ENCODE results near the gene SLC7A10. TPM values are rescaled to one million over a fixed set of nuclear protein-coding genes. Genes with fewer than 3 reads are reported as not detected.

Gene SLC7A10
- total RNA-seq, 4 donors from 2014 or later, result not detected

DNA sequence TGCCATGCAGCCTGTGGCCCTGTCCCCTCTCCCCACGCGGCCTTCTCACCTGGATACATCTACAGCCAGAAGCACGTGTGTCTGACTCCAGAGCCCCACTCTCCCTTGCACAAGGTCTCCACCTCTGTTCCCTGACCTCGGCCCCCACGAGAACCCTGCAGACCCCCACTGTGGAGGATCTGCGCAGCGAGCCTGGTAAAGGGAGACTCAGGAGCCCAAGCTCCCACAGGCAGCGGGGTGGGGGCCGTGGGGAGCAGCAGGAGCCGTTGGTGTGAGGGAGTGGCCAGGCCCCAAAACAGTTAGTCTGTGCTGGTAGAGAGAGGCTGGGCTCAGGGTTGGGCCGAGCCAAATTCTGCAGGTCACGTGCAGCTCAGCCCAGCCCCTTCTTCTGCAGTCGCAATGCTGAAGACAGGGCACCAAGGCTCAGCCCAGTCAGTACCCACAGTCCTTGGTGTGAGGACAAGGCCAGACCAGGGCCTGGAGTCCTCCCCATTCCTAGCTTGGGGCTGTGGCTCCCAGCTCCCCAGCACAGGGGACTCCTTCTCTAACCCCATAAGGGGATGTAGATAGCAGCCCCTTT is 28.7 kb upstream of the SLC7A10 start:
- Histone ChIP-seq H3K36me3 (no peaks in the 10 kb centered on the region), H3K27ac (no peak overlapping the region), H3K27me3 (peaks cover 0 to 18% (median 0%) of the 10 kb centered on the region in 4 donors), H3K4me3 (no peak overlapping the region), H3K4me1 (peaks cover 0 to 6% (median 0%) of the 10 kb centered on the region in 3 donors), H3K9me3 (no peaks in the 10 kb centered on the region)
- 70 to 87% methylated on average over 3 to 6 of the region's 13 CpGs for WGBS, 2 donors
- no peak for DNase-seq
- intact Hi-C loops (cut with DNase I), result no loop called here
- TF ChIP-seq, protein P1, sequence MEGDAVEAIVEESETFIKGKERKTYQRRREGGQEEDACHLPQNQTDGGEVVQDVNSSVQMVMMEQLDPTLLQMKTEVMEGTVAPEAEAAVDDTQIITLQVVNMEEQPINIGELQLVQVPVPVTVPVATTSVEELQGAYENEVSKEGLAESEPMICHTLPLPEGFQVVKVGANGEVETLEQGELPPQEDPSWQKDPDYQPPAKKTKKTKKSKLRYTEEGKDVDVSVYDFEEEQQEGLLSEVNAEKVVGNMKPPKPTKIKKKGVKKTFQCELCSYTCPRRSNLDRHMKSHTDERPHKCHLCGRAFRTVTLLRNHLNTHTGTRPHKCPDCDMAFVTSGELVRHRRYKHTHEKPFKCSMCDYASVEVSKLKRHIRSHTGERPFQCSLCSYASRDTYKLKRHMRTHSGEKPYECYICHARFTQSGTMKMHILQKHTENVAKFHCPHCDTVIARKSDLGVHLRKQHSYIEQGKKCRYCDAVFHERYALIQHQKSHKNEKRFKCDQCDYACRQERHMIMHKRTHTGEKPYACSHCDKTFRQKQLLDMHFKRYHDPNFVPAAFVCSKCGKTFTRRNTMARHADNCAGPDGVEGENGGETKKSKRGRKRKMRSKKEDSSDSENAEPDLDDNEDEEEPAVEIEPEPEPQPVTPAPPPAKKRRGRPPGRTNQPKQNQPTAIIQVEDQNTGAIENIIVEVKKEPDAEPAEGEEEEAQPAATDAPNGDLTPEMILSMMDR (IDR thresholded peaks at IDR 0.05), result no peak
- no peak for TF ChIP-seq POLR2A (IDR thresholded peaks at IDR 0.05)

GRCh38 chr19:33252971-33253370 is 27.3 kb upstream of the SLC7A10 start:
- Histone ChIP-seq H3K27ac (no peak overlapping the region), H3K9me3 (no peaks in the 10 kb centered on the region), H3K36me3 (no peaks in the 10 kb centered on the region), H3K4me1 (peaks cover 0 to 10% (median 0%) of the 10 kb centered on the region in 3 donors), H3K4me3 (no peak overlapping the region), H3K27me3 (peaks cover 0 to 18% (median 0%) of the 10 kb centered on the region in 4 donors)
- DNase-seq, result no peak
- 100% methylated on average over 1 of the region's 8 CpGs; no CpG with 5 or more reads in 1 of the 2 donors for WGBS, 2 donors
- TF ChIP-seq POLR2A (IDR thresholded peaks at IDR 0.05), result no peak
- TF ChIP-seq, protein P1 (IDR thresholded peaks at IDR 0.05), result no peak
- intact Hi-C loops (cut with DNase I), result no loop called here

- TF ChIP-seq POLR2A (IDR thresholded peaks at IDR 0.05), result no peak
- TF ChIP-seq, protein P1 (IDR thresholded peaks at IDR 0.05), result no peak
- H3K4me1 ChIP-seq, result peaks cover 0 to 10% (median 0%) of the 10 kb centered on the region in 3 donors
- H3K27ac ChIP-seq, result no peak overlapping the region
- no peaks in the 10 kb centered on the region for H3K36me3 ChIP-seq
- no peak for DNase-seq
- H3K27me3 ChIP-seq, result peaks cover 0 to 18% (median 0%) of the 10 kb centered on the region in 4 donors
- intact Hi-C loops (cut with DNase I), result no loop called here
- WGBS, 2 donors, result 88 to 94% methylated on average over 2 of the region's 4 CpGs
- H3K4me3 ChIP-seq, result no peak overlapping the region
- H3K9me3 ChIP-seq, result no peaks in the 10 kb centered on the region
Measured at GRCh38 chr19:33252418-33252962, 26.8 kb upstream of the SLC7A10 start.

DNA sequence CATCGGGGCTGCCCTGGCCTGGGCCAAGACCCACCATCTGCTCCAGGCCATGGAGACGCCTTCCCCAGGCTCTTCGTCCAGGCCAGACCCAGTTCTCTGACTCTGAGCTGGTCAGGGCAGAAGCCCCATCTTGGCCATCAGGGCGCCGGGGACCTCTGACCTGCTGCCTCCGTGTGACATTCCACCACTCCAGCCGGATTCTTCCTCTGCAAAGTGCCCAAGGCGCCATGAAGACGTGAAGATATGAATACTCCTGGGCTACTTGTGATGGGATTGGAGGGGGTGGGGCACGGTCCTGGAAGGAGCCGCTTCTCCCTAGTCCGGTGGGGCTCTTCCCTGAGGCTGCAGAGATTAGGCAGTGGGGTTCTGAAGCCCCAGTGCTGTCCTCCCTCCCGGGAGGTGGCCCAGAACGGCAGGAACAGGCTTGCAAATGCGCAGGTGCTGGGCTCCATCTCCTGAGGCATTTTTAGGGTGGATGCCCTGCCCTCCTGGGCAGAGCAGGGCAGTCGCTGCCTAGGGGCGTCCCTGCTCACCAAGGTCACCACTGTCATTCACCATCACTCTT is 26.0 kb upstream of the SLC7A10 start:
- intact Hi-C loops (cut with DNase I), result no loop called here
- H3K4me3 ChIP-seq, result no peak overlapping the region
- TF ChIP-seq POLR2A (IDR thresholded peaks at IDR 0.05), result no peak
- no peaks in the 10 kb centered on the region for H3K36me3 ChIP-seq
- no peak overlapping the region for H3K27ac ChIP-seq
- WGBS, 2 donors, result 29 to 41% methylated on average over 3 to 4 of the region's 17 CpGs
- no peak for DNase-seq
- peaks cover 0 to 18% (median 0%) of the 10 kb centered on the region in 4 donors for H3K27me3 ChIP-seq
- H3K9me3 ChIP-seq, result no peaks in the 10 kb centered on the region
- peaks cover 0 to 10% (median 0%) of the 10 kb centered on the region in 3 donors for H3K4me1 ChIP-seq

DNA sequence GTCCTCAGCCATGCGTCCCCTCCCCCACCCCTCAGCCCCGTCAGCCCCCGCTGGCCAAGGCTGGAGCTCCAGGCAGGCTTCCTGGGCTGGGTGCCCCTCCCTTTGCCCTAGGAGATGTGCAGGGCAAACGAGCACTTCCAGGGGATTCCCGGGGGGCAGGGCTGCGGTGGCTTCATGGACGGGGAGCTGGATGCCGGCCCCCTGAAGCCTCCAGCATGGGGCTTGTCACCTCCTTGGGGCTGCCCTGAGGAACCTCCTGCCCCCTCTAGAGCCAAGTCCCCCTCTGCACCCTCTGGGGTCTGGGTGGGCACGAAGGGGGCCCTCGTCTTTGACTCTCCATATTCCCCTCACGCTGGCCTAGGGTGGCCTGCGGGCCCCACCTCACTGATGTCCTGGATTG is 25.4 kb upstream of the SLC7A10 start:
- H3K36me3 ChIP-seq, result no peaks in the 10 kb centered on the region
- peaks cover 0 to 10% (median 0%) of the 10 kb centered on the region in 3 donors for H3K4me1 ChIP-seq
- WGBS, 2 donors, result 27 to 83% methylated on average over 1 to 3 of the region's 12 CpGs
- intact Hi-C loops (cut with DNase I), result no loop called here
- no peak overlapping the region for H3K4me3 ChIP-seq
- peaks cover 0 to under 1% (median 0%) of the 10 kb centered on the region in 3 donors for H3K9me3 ChIP-seq
- no peak overlapping the region for H3K27ac ChIP-seq
- TF ChIP-seq POLR2A (IDR thresholded peaks at IDR 0.05), result no peak
- TF ChIP-seq, protein P1 (IDR thresholded peaks at IDR 0.05), result no peak
- H3K27me3 ChIP-seq, result peaks cover 0 to 18% (median 0%) of the 10 kb centered on the region in 4 donors
- DNase-seq, result no peak

All from esophagus squamous epithelium (tissue), 5 donors.